KMS-11 (cell line): ENCODE data around the gene ANKRD40.

ENCODE experiments used
- H2AFZ ChIP-seq: fragments of 200-600 bp; sonication (generic); 2 replicates; pipeline ENCODE4 v1.6.1; 2016; ENCODE audit warnings: antibody characterized with exemption, mixed run types, low read depth
- H3K27ac ChIP-seq: fragments of 200-600 bp; sonication (generic); 2 replicates; pipeline ENCODE4 v1.6.1; 2016; ENCODE audit warnings: mild to moderate bottlenecking, mixed run types
- H3K27me3 ChIP-seq: fragments of 200-600 bp; sonication (generic); 2 replicates; pipeline ENCODE4 v1.6.1; 2017; ENCODE audit warnings: mild to moderate bottlenecking, low read depth, mixed run types, moderate library complexity; ENCODE audit not compliant: insufficient read depth
- H3K36me3 ChIP-seq: fragments of 200-600 bp; sonication (generic); 2 replicates; pipeline ENCODE4 v1.6.1; 2017; ENCODE audit warnings: mild to moderate bottlenecking, mixed run types; ENCODE audit not compliant: insufficient read depth
- H3K4me1 ChIP-seq: fragments of 200-600 bp; sonication (generic); 2 replicates; pipeline ENCODE4 v1.6.1; 2016; ENCODE audit warnings: mild to moderate bottlenecking, low read depth, mixed run types; ENCODE audit not compliant: poor library complexity, severe bottlenecking
- H3K4me2 ChIP-seq: fragments of 200-600 bp; sonication (generic); 2 replicates; pipeline ENCODE4 v1.7.0; 2016; ENCODE audit warnings: mild to moderate bottlenecking, mixed run types
- H3K4me3 ChIP-seq: fragments of 200-600 bp; sonication (generic); IDR thresholded peaks from 2 replicates; pipeline ENCODE4 v1.6.1; 2017; ENCODE audit warnings: low read depth, low read length, mixed read lengths; ENCODE audit not compliant: insufficient read depth
- H3K79me2 ChIP-seq: fragments of 200-600 bp; sonication (generic); 2 replicates; pipeline ENCODE4 v1.6.1; 2016; ENCODE audit warnings: low read depth, mixed run types; ENCODE audit not compliant: insufficient read depth
- H3K9ac ChIP-seq: fragments of 200-600 bp; sonication (generic); 2 replicates; pipeline ENCODE4 v1.6.1; 2016; ENCODE audit warnings: mild to moderate bottlenecking, mixed run types
- H4K20me1 ChIP-seq: fragments of 200-600 bp; sonication (generic); 2 replicates; pipeline ENCODE4 v1.6.1; 2016; ENCODE audit warnings: mild to moderate bottlenecking, mixed run types; ENCODE audit not compliant: insufficient read depth
- TF ChIP-seq, protein P1 (sequence below): fragments of 200-600 bp; sonication (generic); conservative IDR thresholded peaks from 2 replicates; pipeline ENCODE4 v1.6.1; 2017; ENCODE audit warnings: low read depth, mild to moderate bottlenecking, antibody characterized with exemption, low read length, moderate library complexity, mixed read lengths

ANKRD40 gene

DNA sequence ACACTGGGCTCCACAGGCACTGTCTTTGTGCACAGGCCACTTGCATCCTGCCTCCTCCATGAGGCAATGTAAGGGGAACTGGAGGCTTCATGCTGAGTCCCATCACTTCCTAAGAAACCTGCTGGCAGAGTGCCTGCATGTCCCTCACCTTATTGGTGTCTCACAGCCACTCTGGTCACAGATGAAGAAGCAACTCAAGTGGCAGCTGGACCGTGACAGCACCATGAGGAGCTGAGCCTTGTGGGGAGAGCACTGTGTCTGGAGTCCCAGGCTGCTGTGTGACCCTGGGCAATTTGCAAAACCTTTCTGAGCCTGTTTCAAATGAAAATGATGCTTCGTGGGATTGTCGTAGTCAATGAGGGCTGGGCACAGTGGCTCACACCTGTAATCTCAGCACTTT lies 19.5 kb downstream of the ANKRD40 start:
- Histone ChIP-seq H3K79me2 (no peaks in the 10 kb centered on the region), H3K36me3 (no peaks in the 10 kb centered on the region), H3K27ac (no peak overlapping the region), H3K4me1 (no peaks in the 10 kb centered on the region), H3K27me3 (no peaks in the 10 kb centered on the region), H3K9ac (no peak overlapping the region), H3K4me3 (no peak overlapping the region), H3K4me2 (no peak overlapping the region), H2AFZ (no peak overlapping the region), H4K20me1 (no peaks in the 10 kb centered on the region)
- TF ChIP-seq, protein P1, sequence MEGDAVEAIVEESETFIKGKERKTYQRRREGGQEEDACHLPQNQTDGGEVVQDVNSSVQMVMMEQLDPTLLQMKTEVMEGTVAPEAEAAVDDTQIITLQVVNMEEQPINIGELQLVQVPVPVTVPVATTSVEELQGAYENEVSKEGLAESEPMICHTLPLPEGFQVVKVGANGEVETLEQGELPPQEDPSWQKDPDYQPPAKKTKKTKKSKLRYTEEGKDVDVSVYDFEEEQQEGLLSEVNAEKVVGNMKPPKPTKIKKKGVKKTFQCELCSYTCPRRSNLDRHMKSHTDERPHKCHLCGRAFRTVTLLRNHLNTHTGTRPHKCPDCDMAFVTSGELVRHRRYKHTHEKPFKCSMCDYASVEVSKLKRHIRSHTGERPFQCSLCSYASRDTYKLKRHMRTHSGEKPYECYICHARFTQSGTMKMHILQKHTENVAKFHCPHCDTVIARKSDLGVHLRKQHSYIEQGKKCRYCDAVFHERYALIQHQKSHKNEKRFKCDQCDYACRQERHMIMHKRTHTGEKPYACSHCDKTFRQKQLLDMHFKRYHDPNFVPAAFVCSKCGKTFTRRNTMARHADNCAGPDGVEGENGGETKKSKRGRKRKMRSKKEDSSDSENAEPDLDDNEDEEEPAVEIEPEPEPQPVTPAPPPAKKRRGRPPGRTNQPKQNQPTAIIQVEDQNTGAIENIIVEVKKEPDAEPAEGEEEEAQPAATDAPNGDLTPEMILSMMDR = no peak

GRCh38 chr17:50687200-50688066 lies 20.3 kb downstream of the ANKRD40 start:
- Histone ChIP-seq H4K20me1 (no peaks in the 10 kb centered on the region), H3K4me2 (no peak overlapping the region), H2AFZ (no peak overlapping the region), H3K27ac (no peak overlapping the region), H3K4me1 (no peaks in the 10 kb centered on the region), H3K27me3 (peaks cover 3% of the 10 kb centered on the region; the same call in 1 of the 2 replicates), H3K9ac (no peak overlapping the region), H3K36me3 (no peaks in the 10 kb centered on the region), H3K4me3 (no peak overlapping the region), H3K79me2 (no peaks in the 10 kb centered on the region)
- TF ChIP-seq, protein P1 = no peak

DNA sequence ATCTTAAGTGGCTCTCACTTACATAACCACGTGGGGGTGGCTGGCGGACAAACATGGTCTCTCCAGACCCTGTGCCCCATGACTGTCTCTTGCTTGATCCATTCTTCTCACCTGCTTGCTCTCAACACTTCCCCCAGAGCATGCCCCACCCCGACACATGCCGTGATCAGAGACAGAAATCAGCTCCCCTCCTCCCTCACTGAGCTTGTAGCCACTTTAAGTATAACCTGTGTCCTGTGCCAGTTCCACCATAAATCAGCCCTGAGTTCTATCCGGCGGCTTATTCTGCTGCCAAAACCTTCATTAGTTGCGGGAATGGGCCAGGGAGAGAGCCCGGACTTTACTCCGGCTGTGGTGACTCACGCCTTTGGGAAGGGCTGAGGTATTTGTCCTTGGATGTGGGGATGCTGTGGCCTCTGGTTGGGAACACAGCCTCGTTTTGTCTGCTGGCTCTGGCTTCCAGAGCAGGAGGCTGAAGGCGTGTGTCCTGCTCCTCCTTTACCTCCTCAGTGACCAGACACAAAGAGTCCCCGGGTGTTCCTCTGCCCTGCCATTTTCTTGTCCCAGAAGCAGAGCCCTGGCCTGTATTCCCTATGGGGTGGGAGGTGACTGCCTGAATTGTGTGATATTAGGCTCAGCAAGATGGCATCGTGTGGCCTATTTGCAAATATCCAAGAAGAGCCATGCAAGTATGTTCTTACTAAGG lies 21.1 kb downstream of the ANKRD40 start:
- H3K9ac ChIP-seq = no peak overlapping the region
- H4K20me1 ChIP-seq = no peaks in the 10 kb centered on the region
- peaks cover 4% of the 10 kb centered on the region; the same call in 1 of the 2 replicates for H3K27me3 ChIP-seq
- H2AFZ ChIP-seq = no peak overlapping the region
- no peak overlapping the region for H3K27ac ChIP-seq
- H3K4me1 ChIP-seq = no peaks in the 10 kb centered on the region
- no peaks in the 10 kb centered on the region for H3K36me3 ChIP-seq
- H3K4me2 ChIP-seq = no peak overlapping the region
- no peaks in the 10 kb centered on the region for H3K79me2 ChIP-seq
- no peak overlapping the region for H3K4me3 ChIP-seq
- TF ChIP-seq, protein P1 = no peak

DNA sequence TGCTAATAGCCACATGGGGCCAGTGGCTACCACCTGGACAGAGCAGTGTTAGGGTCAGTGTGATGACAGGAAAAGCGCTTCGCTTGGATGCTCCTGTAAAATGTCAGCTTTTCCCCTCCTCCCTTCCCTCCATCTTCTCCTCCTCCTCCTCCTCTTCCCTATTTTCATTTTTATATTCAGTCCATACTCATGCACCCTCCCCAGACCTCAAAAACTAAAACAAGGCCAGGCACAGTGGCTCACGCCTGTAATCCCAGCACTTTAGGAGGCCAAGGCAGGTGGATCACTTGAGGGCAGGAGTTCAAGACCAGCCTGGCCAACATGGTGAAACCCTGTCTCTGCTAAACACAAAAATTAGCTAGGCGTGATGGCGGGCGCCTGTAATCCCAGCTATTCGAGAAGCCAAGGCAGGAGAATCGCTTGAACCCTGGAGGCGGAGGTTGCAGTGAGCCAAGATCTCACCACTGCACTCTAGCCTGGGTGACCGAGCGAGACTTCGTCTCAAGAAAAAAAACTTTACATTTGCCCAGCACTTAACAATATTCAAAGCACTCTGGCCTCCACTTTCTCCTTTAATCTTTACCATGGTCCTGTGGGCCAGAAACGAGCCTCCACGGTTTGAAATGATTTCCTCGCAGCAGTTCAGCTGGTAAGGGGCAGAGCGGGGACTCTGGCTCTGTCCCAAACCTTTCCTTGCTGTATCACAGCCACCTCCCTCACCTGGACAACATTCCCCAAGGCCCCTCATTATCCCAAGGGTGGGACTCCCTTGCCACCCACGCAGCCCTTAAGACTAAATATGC lies 21.8 kb downstream of the ANKRD40 start:
- Histone ChIP-seq H3K79me2 (no peaks in the 10 kb centered on the region), H3K27ac (no peak overlapping the region), H3K4me3 (no peak overlapping the region), H4K20me1 (no peaks in the 10 kb centered on the region), H3K4me1 (peaks cover 5% of the 10 kb centered on the region), H2AFZ (no peak overlapping the region), H3K27me3 (peaks cover 11% of the 10 kb centered on the region; the same call in 1 of the 2 replicates), H3K4me2 (no peak overlapping the region), H3K9ac (no peak overlapping the region), H3K36me3 (no peaks in the 10 kb centered on the region)
- TF ChIP-seq, protein P1 = no peak
